Suprapubic skin (tissue), 4 donors: ENCODE measurements around the gene PRKN. TPM values are rescaled to one million over a fixed set of nuclear protein-coding genes. Genes with fewer than 3 reads are reported as not detected.

ENCODE experiments used
- DNase-seq, 2 donors: peaks; one replicate each; pipeline ENCODE4 v3.0.0-alpha.2; 2019; ENCODE audit warnings: low spot score in 2 of 2
- H3K27ac ChIP-seq: fragments of 200-600 bp; sonication (generic); one replicate; pipeline ENCODE4 v1.5.1; 2019
- H3K27me3 ChIP-seq: fragments of 200-600 bp; sonication (generic); one replicate; pipeline ENCODE4 v1.5.1; 2019
- H3K36me3 ChIP-seq: fragments of 200-600 bp; sonication (generic); one replicate; pipeline ENCODE4 v1.5.1; 2019
- H3K4me1 ChIP-seq: fragments of 200-600 bp; sonication (generic); one replicate; pipeline ENCODE4 v1.5.1; 2019
- H3K4me3 ChIP-seq: fragments of 200-600 bp; sonication (generic); one replicate; pipeline ENCODE4 v1.5.1; 2019; ENCODE audit warnings: mild to moderate bottlenecking
- H3K9me3 ChIP-seq: fragments of 200-600 bp; sonication (generic); one replicate; pipeline ENCODE4 v1.5.1; 2019
- EP300 ChIP-seq: sonication (generic); formaldehyde crosslinking; IDR thresholded peaks from one replicate; pipeline ENCODE4 v1.6.1; 2017; ENCODE audit warnings: antibody characterized with exemption
- POLR2A ChIP-seq, 2 donors: fragments of 450-650 bp; IDR thresholded peaks; one replicate each; pipeline ENCODE4 v1.6.1; 2017; ENCODE audit warnings: antibody characterized with exemption in 2 of 2, mild to moderate bottlenecking in 2 of 2, moderate library complexity in 2 of 2
- POLR2AphosphoS5 ChIP-seq, 3 donors: sonication (generic); formaldehyde crosslinking; IDR thresholded peaks; one replicate each; pipeline ENCODE4 v1.6.1; 2017; ENCODE audit warnings: antibody characterized with exemption in 3 of 3
- WGBS: methylation state at CpG from one replicate; pipeline ENCODE4 v1.1.5; 2018; 5-methylcytosine and 5-hydroxymethylcytosine counted together
- total RNA-seq, 4 donors: library from RNA; depleted of rRNA; stranded (reverse); fragments of >200 nt; gene quantifications; one replicate each; pipeline ENCODE4 v1.1.0, GENCODE V29; 2016
- TF ChIP-seq, protein P1 (sequence below), 2 donors: fragments of 200-600 bp in 1 of 2; fragments of 450-650 bp in 1 of 2; sonication (generic) in 1 of 2; IDR thresholded peaks; one replicate each; pipeline ENCODE4 v1.5.1; 2016 to 2019; ENCODE audit warnings: antibody characterized with exemption in 2 of 2, mild to moderate bottlenecking in 1 of 2, moderate library complexity in 1 of 2

Gene PRKN
- total RNA-seq, 4 donors from 2014 or later, result 7.2 to 22.8 (median 14.4) TPM

DNA sequence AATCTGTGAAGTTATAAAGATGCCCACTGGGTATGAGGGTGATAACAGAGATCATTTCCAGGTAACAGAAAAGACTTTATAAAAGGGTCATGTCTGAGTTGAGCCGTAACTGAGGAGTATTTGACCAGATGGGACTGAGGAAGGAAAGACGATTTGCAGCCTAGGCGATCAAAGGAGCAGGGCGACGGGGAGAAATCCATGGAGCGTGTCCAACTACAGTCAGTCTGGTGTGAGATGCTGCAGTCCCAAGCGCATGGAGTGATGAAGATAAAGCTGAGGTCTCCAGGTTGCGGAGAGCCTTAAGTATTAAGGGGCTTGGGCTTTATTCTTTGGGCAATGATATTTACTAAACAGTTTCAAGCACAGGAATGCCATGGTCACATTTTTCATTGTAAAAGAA, 166.7 kb downstream of the PRKN start:
- no peak for DNase-seq
- no peaks in the 10 kb centered on the region for H3K4me1 ChIP-seq
- H3K4me3 ChIP-seq, result no peak overlapping the region
- H3K27me3 ChIP-seq, result no peaks in the 10 kb centered on the region
- no peak overlapping the region for H3K27ac ChIP-seq
- TF ChIP-seq POLR2AphosphoS5 (IDR thresholded peaks at IDR 0.05), result no peak
- TF ChIP-seq POLR2A (IDR thresholded peaks at IDR 0.05), result no peak
- TF ChIP-seq, protein P1, sequence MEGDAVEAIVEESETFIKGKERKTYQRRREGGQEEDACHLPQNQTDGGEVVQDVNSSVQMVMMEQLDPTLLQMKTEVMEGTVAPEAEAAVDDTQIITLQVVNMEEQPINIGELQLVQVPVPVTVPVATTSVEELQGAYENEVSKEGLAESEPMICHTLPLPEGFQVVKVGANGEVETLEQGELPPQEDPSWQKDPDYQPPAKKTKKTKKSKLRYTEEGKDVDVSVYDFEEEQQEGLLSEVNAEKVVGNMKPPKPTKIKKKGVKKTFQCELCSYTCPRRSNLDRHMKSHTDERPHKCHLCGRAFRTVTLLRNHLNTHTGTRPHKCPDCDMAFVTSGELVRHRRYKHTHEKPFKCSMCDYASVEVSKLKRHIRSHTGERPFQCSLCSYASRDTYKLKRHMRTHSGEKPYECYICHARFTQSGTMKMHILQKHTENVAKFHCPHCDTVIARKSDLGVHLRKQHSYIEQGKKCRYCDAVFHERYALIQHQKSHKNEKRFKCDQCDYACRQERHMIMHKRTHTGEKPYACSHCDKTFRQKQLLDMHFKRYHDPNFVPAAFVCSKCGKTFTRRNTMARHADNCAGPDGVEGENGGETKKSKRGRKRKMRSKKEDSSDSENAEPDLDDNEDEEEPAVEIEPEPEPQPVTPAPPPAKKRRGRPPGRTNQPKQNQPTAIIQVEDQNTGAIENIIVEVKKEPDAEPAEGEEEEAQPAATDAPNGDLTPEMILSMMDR (IDR thresholded peaks at IDR 0.05), result no peak
- TF ChIP-seq EP300, result no peak
- peaks cover 6% of the 10 kb centered on the region for H3K9me3 ChIP-seq
- H3K36me3 ChIP-seq, result no peaks in the 10 kb centered on the region
- 88% methylated on average over 8 of the region's 8 CpGs for WGBS

DNA sequence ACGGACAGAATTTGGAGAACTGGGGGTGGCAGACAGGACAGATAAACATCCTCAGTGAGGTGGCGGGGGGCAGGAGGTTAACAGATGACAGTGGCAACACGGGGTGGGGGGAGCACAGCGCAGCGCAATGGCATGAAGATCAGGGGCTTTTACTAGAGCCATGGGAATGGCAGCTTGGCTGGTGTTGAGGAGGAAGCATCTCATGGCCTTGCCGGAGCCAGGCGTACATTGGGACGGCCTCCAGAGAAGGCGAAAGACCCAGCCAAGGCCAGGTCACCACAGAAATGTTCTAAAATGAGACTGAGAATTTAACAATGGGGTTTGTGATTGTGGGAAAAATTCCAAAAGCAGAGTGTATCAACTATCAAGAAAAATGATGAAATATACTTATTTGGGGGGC, 173.0 kb downstream of the PRKN start:
- no peak for TF ChIP-seq EP300
- TF ChIP-seq, protein P1 (IDR thresholded peaks at IDR 0.05), result no peak
- no peak for TF ChIP-seq POLR2AphosphoS5 (IDR thresholded peaks at IDR 0.05)
- no peak for TF ChIP-seq POLR2A (IDR thresholded peaks at IDR 0.05)
- WGBS, result 96% methylated on average over 9 of the region's 9 CpGs

DNA sequence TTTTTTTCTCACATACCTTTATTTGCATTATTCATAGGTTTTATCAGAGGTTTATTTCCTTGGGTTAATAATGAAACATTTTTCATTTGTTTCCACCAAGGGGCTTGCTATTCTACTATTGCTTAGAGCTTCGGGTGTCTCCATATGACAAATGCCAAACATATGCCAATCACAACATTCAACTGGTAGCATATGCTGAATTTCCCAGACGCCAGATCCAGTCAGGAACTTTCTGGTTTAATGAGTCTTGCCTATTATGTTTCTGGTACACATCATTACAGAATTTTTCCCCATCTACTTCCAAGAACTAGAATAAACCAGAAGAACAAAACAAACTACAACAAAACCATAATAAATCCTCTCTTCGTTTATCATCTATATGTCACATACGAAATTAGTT, 180.7 kb downstream of the PRKN start:
- WGBS, result 72% methylated on average over 4 of the region's 4 CpGs
- Histone ChIP-seq H3K4me3 (no peak overlapping the region), H3K27me3 (no peaks in the 10 kb centered on the region), H3K36me3 (no peaks in the 10 kb centered on the region), H3K9me3 (no peaks in the 10 kb centered on the region), H3K4me1 (no peaks in the 10 kb centered on the region), H3K27ac (no peak overlapping the region)
- DNase-seq, result no peak
- TF ChIP-seq POLR2AphosphoS5 (IDR thresholded peaks at IDR 0.05) (no peak), POLR2A (IDR thresholded peaks at IDR 0.05) (no peak), EP300 (no peak)
- TF ChIP-seq, protein P1 (IDR thresholded peaks at IDR 0.05), result no peak

More for the DNA sequence above, 173.0 kb downstream of the PRKN start:
- no peak overlapping the region for H3K27ac ChIP-seq
- H3K27me3 ChIP-seq, result no peaks in the 10 kb centered on the region
- no peak overlapping the region for H3K4me3 ChIP-seq
- no peaks in the 10 kb centered on the region for H3K36me3 ChIP-seq
- H3K4me1 ChIP-seq, result no peaks in the 10 kb centered on the region
- no peaks in the 10 kb centered on the region for H3K9me3 ChIP-seq
- DNase-seq, result no peak

DNA sequence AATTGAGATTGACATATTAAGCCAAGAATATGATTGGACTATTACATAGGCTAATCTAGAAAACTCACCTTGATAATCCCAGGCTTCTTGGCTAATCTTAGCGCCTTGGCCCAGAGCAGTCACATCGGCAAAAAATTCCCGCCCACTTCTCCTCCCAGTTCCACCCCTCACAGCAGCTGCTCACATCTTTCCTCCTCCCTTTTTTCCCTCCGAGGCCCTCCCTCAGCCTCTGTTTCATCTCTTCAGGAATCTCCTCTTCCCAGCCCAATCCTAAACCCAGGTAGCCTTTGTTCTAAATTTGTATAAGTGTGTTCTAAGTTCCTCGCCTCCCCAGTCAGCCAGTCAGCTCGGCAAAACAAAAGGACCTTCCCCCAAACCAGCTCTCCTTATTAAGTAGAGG, 184.3 kb downstream of the PRKN start:
- WGBS, result 90% methylated on average over 6 of the region's 6 CpGs
- Histone ChIP-seq H3K36me3 (no peaks in the 10 kb centered on the region), H3K4me1 (no peaks in the 10 kb centered on the region), H3K27ac (no peak overlapping the region), H3K9me3 (no peaks in the 10 kb centered on the region), H3K4me3 (no peak overlapping the region), H3K27me3 (no peaks in the 10 kb centered on the region)
- no peak for TF ChIP-seq EP300
- no peak for TF ChIP-seq POLR2AphosphoS5 (IDR thresholded peaks at IDR 0.05)
- TF ChIP-seq POLR2A (IDR thresholded peaks at IDR 0.05), result no peak
- TF ChIP-seq, protein P1 (IDR thresholded peaks at IDR 0.05), result no peak
- DNase-seq, result no peak

DNA sequence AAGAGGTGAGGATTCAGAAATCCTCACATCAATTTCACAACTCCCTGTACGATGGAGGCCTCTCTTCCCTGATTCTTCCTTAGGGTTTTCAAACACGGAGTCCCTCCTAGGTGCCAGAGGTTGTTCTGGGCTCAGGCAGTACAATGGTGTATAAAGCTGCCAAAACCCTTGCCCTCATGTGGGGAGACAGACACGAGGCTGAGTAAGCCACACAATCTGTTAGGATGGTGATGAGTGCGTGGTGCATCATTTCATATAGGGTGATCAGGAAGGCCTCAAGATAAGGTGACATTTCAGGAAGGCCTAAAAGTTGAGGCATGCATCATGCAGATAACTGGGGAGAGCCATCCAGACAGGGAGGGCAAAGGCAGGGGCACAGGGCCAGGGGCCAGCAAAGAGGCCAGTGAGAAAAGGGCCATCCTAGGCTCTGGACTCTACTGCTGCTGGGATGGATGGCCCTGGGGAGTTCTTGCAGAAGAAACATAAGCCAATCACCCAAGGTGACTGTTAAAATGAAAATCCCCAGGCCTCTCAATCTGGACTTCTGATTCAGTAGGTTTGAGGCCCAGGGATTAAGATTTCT, 186.5 kb downstream of the PRKN start:
- Histone ChIP-seq H3K27me3 (no peaks in the 10 kb centered on the region), H3K9me3 (no peaks in the 10 kb centered on the region), H3K4me3 (no peak overlapping the region), H3K27ac (no peak overlapping the region), H3K36me3 (no peaks in the 10 kb centered on the region), H3K4me1 (no peaks in the 10 kb centered on the region)
- WGBS, result 91% methylated on average over 4 of the region's 4 CpGs
- TF ChIP-seq EP300, result no peak
- TF ChIP-seq POLR2A (IDR thresholded peaks at IDR 0.05), result no peak
- TF ChIP-seq, protein P1 (IDR thresholded peaks at IDR 0.05), result no peak
- TF ChIP-seq POLR2AphosphoS5 (IDR thresholded peaks at IDR 0.05), result no peak
- no peak for DNase-seq
